ENCODE results near the gene RFPL1. TPM values are rescaled to one million over a fixed set of nuclear protein-coding genes. Genes with fewer than 3 reads are reported as not detected.
"Not testable (repeated sequence)": the region's sequence is repeated elsewhere in the genome, so short reads cannot be mapped to it uniquely, and the experiment has no call there.

The RFPL1 gene
- total RNA-seq, 6 donors from 2014 or later: not detected

- WGBS, 2 donors: 7 to 11% methylated on average over 10 of the region's 10 CpGs
- H3K27me3 ChIP-seq: no peaks in the 10 kb centered on the region
- H3K36me3 ChIP-seq: no peaks in the 10 kb centered on the region
- no peak overlapping the region for H3K27ac ChIP-seq
- H3K9me3 ChIP-seq: no peaks in the 10 kb centered on the region
- peak; percentile 53 to 78 (median 66) for TF ChIP-seq CTCF (IDR thresholded peaks at IDR 0.05)
- no peak for TF ChIP-seq POLR2AphosphoS5 (IDR thresholded peaks at IDR 0.05)
- TF ChIP-seq EP300 (IDR thresholded peaks at IDR 0.05): no peak
- H3K4me1 ChIP-seq: peaks cover 0 to 5% (median 2%) of the 10 kb centered on the region in 4 donors
- peak; percentile 84 to 93 for ATAC-seq (ENCODE audit: low FRiP score in 2 of 2)
- no peak overlapping the region for H3K4me3 ChIP-seq
- DNase-seq: peak in 1 of 2 donors; percentile 66
These were observed 43.3 kb upstream of the RFPL1 start for GRCh38 chr22:29394931-29395581.

GRCh38 chr22:29396126-29396525 lies 42.3 kb upstream of the RFPL1 start:
- Histone ChIP-seq H3K36me3 (no peaks in the 10 kb centered on the region), H3K27ac (no peak overlapping the region), H3K27me3 (no peaks in the 10 kb centered on the region), H3K4me1 (peaks cover 0 to 5% (median 2%) of the 10 kb centered on the region in 4 donors), H3K4me3 (no peak overlapping the region), H3K9me3 (no peaks in the 10 kb centered on the region)
- DNase-seq (no peak), ATAC-seq (ENCODE audit: low FRiP score in 2 of 2) (no peak)
- TF ChIP-seq POLR2A (IDR thresholded peaks at IDR 0.05) (no peak), EP300 (IDR thresholded peaks at IDR 0.05) (no peak), POLR2AphosphoS5 (IDR thresholded peaks at IDR 0.05) (no peak), CTCF (IDR thresholded peaks at IDR 0.05) (no peak)
- 52 to 64% methylated on average over 2 of the region's 2 CpGs for WGBS, 2 donors

- Histone ChIP-seq H3K36me3 (no peaks in the 10 kb centered on the region), H3K4me1 (peaks cover 0 to 5% (median 2%) of the 10 kb centered on the region in 4 donors), H3K9me3 (no peaks in the 10 kb centered on the region), H3K27ac (no peak overlapping the region), H3K27me3 (no peaks in the 10 kb centered on the region), H3K4me3 (no peak overlapping the region)
- TF ChIP-seq POLR2AphosphoS5 (IDR thresholded peaks at IDR 0.05): no peak
- TF ChIP-seq POLR2A (IDR thresholded peaks at IDR 0.05): no peak
- TF ChIP-seq CTCF (IDR thresholded peaks at IDR 0.05): no peak
- TF ChIP-seq EP300 (IDR thresholded peaks at IDR 0.05): no peak
- DNase-seq: no peak
- 97% methylated on average over 6 of the region's 6 CpGs; no CpG with 5 or more reads in 1 of the 2 donors for WGBS, 2 donors
- ATAC-seq (ENCODE audit: low FRiP score in 2 of 2): no peak
These were observed 40.6 kb upstream of the RFPL1 start for GRCh38 chr22:29397791-29398190.

- no peak for DNase-seq
- no peaks in the 10 kb centered on the region for H3K9me3 ChIP-seq
- no peaks in the 10 kb centered on the region for H3K27me3 ChIP-seq
- H3K4me3 ChIP-seq: no peak overlapping the region
- no peaks in the 10 kb centered on the region for H3K36me3 ChIP-seq
- TF ChIP-seq POLR2AphosphoS5 (IDR thresholded peaks at IDR 0.05): no peak
- TF ChIP-seq EP300 (IDR thresholded peaks at IDR 0.05): no peak
- no peak for TF ChIP-seq CTCF (IDR thresholded peaks at IDR 0.05)
- TF ChIP-seq POLR2A (IDR thresholded peaks at IDR 0.05): no peak
- ATAC-seq (ENCODE audit: low FRiP score in 2 of 2): no peak
- WGBS, 2 donors: 93 to 94% methylated on average over 2 of the region's 2 CpGs
- no peaks in the 10 kb centered on the region for H3K4me1 ChIP-seq
- H3K27ac ChIP-seq: no peak overlapping the region
These were observed 37.8 kb upstream of the RFPL1 start for GRCh38 chr22:29400576-29400975.

GRCh38 chr22:29401538-29401937 lies 36.8 kb upstream of the RFPL1 start:
- not testable (repeated sequence) for H3K27ac ChIP-seq; H3K4me1 ChIP-seq; ATAC-seq (ENCODE audit: low FRiP score in 2 of 2); H3K27me3 ChIP-seq; H3K9me3 ChIP-seq; H3K4me3 ChIP-seq; H3K36me3 ChIP-seq; DNase-seq
- 66 to 68% methylated on average over 6 of the region's 6 CpGs for WGBS, 2 donors

Data from upper lobe of left lung (tissue), 6 donors.